Stimulated activated naive CD4-positive, alpha-beta T cell treated with Interleukin-2 at 50 U/mL for 16 hours (primary cell): ENCODE measurements around the gene USP38.
"Not testable (repeated sequence)": the region's sequence is repeated elsewhere in the genome, so short reads cannot be mapped to it uniquely, and the experiment has no call there.

Experiments used
- DNase-seq: peaks from one replicate; lab custom pipeline; 2025; lab: John Stamatoyannopoulos, UW

Gene USP38

DNA sequence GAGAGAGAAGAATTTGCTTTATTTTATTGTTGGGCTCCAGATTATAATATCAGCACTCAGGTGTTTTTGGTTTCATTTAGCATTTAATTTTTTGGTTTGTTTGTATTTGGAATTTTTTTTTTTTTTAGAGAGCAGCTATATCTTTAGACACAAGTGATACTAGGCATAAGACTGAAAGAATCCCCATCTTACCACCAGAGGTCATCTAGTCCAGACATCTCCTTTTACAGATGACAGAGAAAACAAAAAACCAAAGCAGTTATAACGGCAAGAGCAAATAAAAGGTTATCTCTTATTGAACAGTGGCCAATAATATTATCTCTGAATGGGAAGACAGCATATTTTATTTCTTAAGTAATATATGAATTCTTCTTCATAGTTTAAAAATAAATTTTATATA is 22.8 kb downstream of the USP38 start:
- DNase-seq = no peak

GRCh38 chr4:143212566-143212965 is 27.8 kb downstream of the USP38 start:
- DNase-seq = no peak

DNA sequence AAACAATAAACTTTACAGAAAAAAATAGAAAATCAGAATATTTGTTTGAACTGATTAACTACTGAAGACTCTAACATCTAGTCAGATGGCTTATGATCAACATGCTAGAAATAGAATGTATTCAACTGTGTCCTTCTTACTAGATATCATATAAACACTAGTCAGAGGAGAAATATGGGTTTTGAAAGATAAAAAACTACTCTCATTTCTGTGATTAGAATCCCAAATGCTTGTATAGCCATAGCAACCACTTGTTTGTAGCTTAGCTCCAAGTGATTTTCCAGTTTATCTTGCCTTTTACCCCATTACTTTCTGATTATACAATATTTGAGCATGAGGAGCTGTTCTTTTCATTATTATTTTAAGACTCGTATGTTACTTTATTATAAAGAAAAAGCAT is 31.2 kb downstream of the USP38 start:
- no peak for DNase-seq

- DNase-seq = no peak
Observed at GRCh38 chr4:143224255-143224654, 39.5 kb downstream of the USP38 start.

GRCh38 chr4:143225167-143225566 is 40.5 kb downstream of the USP38 start:
- DNase-seq = no peak

GRCh38 chr4:143230683-143231082 is 46.0 kb downstream of the USP38 start:
- no peak for DNase-seq

DNA sequence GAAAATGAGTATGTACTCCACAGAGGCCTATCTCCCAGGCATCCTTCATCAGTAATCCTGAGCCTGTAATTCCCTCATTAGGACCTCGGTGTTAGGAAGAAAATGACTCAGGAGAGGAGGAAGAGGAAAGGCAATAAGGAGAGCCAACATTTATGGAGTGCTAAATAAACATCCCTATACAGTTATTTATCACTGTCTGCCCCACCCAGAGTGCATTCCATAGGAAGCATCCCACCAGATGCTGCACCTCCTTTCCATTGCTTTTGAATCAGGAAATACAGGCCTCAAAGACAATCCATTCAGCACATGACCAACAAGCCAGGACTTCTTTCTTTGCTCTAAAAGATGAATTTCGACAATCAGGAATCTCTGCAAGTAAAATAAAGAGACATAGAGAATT is 47.6 kb downstream of the USP38 start:
- DNase-seq = no peak

GRCh38 chr4:143234153-143234552 is 49.4 kb downstream of the USP38 start:
- DNase-seq = no peak

DNA sequence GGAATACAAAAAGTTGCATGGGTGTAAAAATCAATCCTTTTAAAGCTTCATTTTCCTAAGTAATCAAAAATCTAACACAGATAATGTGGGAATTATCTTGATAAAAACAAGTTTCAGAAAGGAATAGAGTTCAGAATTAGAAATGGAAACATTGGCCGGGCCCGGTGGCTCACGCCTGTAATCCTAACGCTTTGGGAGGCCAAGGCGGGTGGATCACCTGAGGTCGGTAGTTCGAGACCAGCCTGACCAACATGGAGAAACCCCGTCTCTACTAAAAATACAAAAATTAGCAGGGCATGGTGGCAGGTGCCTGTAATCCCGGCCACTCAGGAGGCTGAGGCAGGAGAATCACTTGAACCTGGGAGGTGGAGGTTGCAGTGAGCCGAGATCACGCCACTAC is 52.5 kb downstream of the USP38 start:
- not testable (repeated sequence) for DNase-seq

DNA sequence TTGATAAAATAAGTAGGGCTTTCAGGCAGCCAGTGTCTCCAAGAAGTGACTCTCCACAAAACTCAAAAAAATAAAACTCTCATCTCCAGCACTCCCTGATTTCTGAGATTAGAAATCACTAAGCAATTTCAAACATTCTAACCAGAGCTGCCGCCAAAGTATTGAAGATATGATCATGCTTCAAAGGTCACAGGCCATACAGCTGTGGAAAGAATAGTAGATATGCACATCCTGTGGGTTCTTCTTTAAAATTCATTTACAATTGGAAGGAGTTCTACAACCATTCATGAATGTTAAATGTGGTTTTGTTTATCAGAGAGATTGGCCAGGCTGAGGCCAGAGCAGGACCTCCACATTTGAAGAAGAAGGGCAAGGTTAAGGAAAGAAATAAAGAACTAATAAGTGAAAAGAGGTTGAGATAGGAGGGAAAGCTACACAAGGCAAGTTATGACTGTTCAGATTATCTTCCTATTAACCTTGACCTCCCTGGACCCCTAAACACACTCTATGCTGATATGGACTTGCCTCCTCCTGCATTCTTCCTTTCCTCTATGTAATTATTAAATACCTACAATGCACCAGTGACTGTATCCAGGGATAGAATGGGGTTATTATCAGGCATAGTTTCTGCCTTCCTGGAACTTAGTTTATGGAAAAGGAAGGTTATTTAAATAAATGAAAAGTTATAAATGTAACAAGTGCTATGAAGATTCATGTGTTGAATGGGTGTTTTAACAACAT is 56.4 kb downstream of the USP38 start:
- DNase-seq = no peak

GRCh38 chr4:143241892-143242291 is 57.2 kb downstream of the USP38 start:
- DNase-seq = no peak

DNA sequence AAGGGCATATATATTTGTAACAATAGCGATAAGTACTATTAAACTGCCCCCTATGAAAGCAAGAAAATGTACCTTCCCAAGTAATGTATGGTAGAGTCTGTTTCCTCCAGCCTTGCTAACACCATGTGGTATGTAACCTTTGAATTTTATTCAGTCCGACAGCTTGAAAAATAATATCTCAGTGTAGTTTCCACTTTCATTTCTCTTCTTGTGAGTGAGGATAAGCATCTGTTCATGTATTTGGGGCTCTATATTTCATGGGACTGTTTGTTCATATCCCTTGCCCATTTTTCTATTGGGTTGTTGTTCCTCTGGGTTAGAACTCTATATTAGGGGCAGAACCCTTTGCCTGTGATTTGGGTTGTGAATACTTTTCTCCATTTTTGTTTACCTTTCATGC is 58.3 kb downstream of the USP38 start:
- DNase-seq = no peak

- DNase-seq = no peak
Observed at GRCh38 chr4:143246977-143247376, 62.3 kb downstream of the USP38 start.

DNA sequence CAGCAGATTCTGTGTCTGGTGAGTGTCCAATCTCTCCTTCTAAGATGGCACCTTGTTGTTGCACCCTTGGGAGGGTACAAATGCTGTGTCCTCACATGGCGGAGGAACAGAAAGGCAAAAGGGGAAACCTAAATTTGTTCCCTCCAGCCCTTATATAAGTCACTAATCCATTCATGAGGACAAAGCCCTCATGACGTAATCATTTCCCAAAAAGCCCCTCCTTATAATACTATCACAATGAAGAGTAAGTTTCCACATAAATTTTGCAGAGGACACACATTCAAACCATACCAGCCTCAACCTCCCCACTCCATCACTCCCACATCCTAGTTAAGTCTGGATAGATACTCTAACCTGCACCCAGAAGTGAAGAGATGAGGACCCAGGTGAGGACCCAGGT is 63.1 kb downstream of the USP38 start:
- DNase-seq = no peak

DNA sequence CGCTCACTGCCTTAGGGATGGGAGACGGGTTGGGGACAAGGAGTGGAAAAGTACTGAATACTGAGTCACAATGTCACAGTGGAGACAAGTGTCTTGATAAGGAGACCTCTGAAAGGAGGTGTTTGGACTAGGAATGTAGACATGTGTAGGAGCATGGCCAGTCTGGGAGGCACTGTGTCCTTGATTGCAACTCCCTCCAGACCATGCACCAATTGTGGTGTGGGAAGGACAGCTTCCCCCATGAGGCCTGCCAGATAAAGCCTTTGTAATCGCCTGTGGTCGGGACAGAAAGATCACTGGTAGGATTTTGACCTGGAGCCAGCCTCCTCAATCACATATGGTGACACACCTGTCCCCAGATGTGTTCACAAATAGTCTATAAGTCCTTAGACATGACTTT is 64.1 kb downstream of the USP38 start:
- DNase-seq = no peak

DNA sequence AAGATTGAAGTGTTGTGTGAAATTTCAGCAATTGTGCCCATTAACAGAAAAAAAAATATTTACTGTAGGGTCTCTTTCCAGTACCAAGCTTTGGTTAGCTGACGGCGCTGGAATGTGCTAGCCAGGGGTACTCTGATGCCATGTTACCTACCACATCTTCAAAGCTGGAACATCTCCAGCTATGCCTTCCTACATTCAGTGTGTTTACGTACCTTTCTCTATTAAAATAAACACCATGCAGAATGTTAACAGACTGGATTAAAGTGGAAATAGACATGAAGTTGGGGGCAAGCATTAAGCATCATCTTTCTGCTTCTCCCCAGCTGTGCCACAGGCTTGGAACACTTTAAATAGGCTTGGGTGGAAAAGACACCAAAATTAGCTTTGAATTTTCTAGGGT is 65.9 kb downstream of the USP38 start:
- no peak for DNase-seq

GRCh38 chr4:143251348-143251747 is 66.6 kb downstream of the USP38 start:
- DNase-seq = no peak

- DNase-seq = no peak
Observed at GRCh38 chr4:143251779-143252178, 67.1 kb downstream of the USP38 start.

DNA sequence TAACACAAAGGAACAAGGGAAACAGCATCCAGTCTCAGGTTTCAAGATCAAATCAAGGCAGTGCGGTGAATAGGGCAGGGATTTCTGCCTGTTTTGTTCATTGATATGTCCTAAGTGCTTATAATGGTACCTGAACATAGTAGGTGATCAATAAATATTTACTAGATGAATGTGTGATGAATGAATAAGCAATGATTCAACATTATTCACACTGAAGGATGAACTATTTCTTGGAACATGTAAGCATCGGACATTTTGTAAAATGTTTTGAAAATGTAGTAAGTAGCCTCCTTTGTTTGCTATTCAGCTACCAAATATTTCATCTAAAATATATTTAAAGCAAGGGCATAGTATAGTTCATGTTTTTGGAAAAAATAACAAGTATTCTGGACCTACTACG is 67.8 kb downstream of the USP38 start:
- no peak for DNase-seq

- no peak for DNase-seq
Observed at GRCh38 chr4:143253166-143253565, 68.4 kb downstream of the USP38 start.

DNA sequence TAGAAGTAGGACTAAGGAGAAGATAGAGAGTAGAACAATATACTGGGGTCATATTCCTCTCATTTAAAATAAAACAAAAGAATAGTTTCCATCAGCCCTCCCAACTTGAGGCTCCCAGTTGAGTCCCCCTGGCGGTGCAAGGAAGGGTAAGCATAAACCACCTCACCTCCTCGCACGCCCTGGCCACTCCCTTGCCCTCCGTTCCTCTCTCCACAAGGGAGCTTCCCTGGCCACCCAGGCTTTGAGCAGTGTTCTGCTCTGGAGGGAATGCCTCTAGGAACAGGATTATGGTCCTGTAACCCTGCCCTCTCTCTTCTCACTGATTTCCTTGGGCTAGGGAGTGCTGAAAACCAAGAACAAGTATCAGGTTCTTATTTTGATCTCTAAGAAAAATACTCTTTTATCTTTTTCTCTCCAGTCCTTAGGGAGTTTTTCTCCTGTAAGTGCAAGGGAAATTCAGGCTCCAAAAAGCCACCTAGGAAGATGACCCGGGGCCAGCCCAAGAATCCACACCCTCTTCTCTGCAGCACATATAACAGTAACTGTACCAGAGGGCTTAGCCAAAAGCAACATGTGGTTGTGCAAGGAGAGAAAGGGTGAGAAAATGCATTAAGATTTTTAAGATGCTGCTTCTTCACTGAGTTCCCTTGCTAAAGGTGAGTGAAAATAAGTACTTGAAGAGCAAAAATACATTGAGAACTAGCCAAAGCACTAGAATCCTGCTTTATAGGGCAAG is 69.9 kb downstream of the USP38 start:
- DNase-seq = no peak

DNA sequence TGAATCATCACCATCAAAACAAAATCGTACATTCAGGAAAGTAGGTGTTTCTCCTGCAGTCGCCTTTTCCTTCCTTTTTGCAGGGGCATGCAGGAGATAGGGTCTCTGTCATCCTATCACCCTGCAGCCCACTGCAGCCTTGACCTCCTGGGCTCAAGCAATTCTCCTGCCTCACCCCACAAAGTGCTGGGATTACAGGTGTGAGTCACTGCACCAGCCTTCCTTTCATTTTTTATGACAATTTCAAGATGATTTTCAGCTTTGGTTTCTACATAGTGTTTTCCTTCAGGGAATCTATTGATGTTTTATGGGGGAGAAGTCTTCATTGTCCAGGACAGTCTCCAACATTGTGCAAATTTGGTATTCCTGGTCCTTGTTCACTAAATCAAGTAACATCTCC is 71.7 kb downstream of the USP38 start:
- DNase-seq = no peak

- no peak for DNase-seq
Observed at GRCh38 chr4:143257356-143257755, 72.6 kb downstream of the USP38 start.

DNA sequence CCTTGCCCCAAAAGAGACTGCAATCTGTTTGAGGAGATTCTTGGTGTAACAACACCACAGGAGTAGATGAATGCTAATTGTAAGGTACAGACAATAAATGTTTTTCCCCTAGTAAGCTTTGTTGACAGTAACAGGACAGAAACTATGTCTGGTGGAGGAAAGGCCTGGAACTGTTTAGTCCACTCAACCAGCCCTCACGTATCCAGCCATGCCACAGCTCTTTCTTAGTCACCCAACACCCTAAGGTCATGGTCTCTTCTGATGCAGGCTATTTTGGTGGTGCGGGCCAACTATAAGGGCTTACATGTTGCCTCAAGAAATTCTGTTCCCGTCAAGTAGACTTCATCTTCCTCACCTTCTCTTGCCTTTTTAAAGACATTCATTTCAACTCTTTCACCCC is 76.0 kb downstream of the USP38 start:
- DNase-seq = no peak
